ENCODE measurements around the gene MBOAT2.

DNA sequence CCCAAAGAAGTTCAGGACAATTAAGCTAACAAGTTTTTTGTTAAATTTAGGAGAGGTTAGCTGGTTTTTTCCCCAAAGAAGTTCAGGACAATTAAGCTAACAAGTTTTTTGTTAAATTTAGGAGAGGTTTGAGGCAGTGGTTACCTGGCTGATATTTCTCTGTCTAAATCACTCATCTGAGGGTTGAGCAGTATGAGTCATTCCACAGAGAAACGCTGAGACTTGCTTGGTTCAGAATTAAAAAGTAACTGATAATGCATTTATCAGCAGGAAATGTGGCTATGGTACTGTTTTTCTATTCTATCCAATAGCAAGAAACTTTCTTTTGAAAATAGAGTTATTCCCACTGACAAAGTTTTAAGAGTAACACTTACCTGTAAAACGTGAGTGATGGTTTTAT, 143.2 kb downstream of the MBOAT2 start:
- no peak for TF ChIP-seq CTCF (IDR thresholded peaks at IDR 0.05; ENCODE audit: low read depth, low read length, poor library complexity, severe bottlenecking)
- no peak for TF ChIP-seq EZH2phosphoT487 (IDR thresholded peaks at IDR 0.05; ENCODE audit: borderline replicate concordance, low read length)
